ENCODE measurements around the gene LRRC8D.

LRRC8D gene

GRCh38 chr1:89957107-89957506, 136.3 kb downstream of the LRRC8D start:
- TF ChIP-seq MAX (IDR thresholded peaks at IDR 0.05; ENCODE audit: low read depth, low read length) (no peak), MYC (IDR thresholded peaks at IDR 0.05; ENCODE audit: low read depth, low read length) (no peak), POLR2A (IDR thresholded peaks at IDR 0.05; ENCODE audit: extremely low read depth, insufficient read length) (no peak)

GRCh38 chr1:89958851-89959654, 138.2 kb downstream of the LRRC8D start:
- no peak overlapping the region for H3K4me3 ChIP-seq (ENCODE audit: low read depth, low read length)
- TF ChIP-seq MYC (IDR thresholded peaks at IDR 0.05; ENCODE audit: low read depth, low read length) = no peak
- TF ChIP-seq MAX (IDR thresholded peaks at IDR 0.05; ENCODE audit: low read depth, low read length) = no peak
- TF ChIP-seq, protein P1, sequence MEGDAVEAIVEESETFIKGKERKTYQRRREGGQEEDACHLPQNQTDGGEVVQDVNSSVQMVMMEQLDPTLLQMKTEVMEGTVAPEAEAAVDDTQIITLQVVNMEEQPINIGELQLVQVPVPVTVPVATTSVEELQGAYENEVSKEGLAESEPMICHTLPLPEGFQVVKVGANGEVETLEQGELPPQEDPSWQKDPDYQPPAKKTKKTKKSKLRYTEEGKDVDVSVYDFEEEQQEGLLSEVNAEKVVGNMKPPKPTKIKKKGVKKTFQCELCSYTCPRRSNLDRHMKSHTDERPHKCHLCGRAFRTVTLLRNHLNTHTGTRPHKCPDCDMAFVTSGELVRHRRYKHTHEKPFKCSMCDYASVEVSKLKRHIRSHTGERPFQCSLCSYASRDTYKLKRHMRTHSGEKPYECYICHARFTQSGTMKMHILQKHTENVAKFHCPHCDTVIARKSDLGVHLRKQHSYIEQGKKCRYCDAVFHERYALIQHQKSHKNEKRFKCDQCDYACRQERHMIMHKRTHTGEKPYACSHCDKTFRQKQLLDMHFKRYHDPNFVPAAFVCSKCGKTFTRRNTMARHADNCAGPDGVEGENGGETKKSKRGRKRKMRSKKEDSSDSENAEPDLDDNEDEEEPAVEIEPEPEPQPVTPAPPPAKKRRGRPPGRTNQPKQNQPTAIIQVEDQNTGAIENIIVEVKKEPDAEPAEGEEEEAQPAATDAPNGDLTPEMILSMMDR (IDR thresholded peaks at IDR 0.05; ENCODE audit: low read depth, low read length) = no peak
- no peak for TF ChIP-seq POLR2A (IDR thresholded peaks at IDR 0.05; ENCODE audit: extremely low read depth, insufficient read length)
- DNase-seq (ENCODE audit: low read depth) = no peak

More at GRCh38 chr1:89957107-89957506, 136.3 kb downstream of the LRRC8D start:
- H3K4me3 ChIP-seq (ENCODE audit: low read depth, low read length) = no peak overlapping the region
- no peak for DNase-seq (ENCODE audit: low read depth)

DNA sequence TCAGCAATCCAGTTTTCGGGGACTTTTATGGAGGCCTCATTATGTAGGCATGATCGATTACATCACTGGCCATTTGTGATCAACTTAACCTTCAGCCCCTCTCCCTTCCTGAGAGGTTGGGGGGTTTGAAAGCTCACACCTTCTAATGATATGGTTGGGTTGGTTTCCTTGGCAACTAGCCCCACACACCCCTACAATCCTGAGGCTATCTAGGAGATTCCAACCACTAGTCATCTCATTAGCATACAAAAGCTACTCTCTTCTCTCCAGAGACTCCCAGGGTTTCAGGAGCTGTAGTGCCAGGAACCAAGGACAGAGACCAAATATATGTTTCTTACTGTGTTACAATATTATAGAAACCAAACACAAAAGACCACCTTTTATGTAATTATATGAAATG, 138.9 kb downstream of the LRRC8D start:
- no peak for DNase-seq (ENCODE audit: low read depth)
- H3K4me3 ChIP-seq (ENCODE audit: low read depth, low read length) = no peak overlapping the region
- TF ChIP-seq POLR2A (IDR thresholded peaks at IDR 0.05; ENCODE audit: extremely low read depth, insufficient read length) = no peak
- TF ChIP-seq MYC (IDR thresholded peaks at IDR 0.05; ENCODE audit: low read depth, low read length) = no peak
- TF ChIP-seq MAX (IDR thresholded peaks at IDR 0.05; ENCODE audit: low read depth, low read length) = no peak
- TF ChIP-seq, protein P1 (IDR thresholded peaks at IDR 0.05; ENCODE audit: low read depth, low read length) = no peak

DNA sequence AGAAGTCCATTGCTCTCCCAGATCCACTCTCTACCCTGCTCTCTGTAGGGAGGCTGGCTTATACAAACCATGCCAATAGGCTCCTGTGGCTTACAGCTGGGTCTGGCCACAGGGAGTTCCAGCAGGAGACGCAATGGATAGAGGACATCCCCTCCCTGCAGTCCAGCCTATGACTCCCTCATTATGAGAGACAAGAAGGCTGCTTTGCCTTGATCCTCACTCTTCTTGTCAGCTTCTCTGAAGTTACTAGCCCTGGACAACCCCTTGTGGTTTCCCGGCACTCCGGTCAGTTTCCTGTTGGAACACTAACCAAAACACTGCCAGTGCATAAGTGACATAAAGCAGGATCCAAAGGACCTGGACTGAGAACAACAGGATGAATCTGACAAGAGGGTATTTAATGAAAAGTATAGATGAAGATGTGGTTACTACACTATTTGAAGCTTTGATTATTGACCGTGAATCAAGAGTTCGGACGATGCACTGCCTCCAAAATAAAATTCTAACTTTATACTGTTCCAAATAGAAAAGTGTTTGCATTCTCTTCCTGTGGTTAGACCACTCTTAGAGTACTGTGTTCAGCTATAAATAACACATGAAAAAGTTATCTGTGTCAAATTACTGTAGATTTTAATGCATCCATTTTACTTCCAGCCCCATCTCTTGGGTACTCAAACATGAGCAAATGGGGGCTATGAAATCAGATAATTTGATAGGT, 141.4 kb downstream of the LRRC8D start:
- DNase-seq (ENCODE audit: low read depth) = no peak
- TF ChIP-seq MAX (IDR thresholded peaks at IDR 0.05; ENCODE audit: low read depth, low read length) (no peak), POLR2A (IDR thresholded peaks at IDR 0.05; ENCODE audit: extremely low read depth, insufficient read length) (no peak), MYC (IDR thresholded peaks at IDR 0.05; ENCODE audit: low read depth, low read length) (no peak)
- TF ChIP-seq, protein P1 (IDR thresholded peaks at IDR 0.05; ENCODE audit: low read depth, low read length) = no peak
- no peak overlapping the region for H3K4me3 ChIP-seq (ENCODE audit: low read depth, low read length)

GRCh38 chr1:89962742-89963075, 141.9 kb downstream of the LRRC8D start:
- no peak for DNase-seq (ENCODE audit: low read depth)
- no peak overlapping the region for H3K4me3 ChIP-seq (ENCODE audit: low read depth, low read length)
- TF ChIP-seq MAX (IDR thresholded peaks at IDR 0.05; ENCODE audit: low read depth, low read length) (no peak), POLR2A (IDR thresholded peaks at IDR 0.05; ENCODE audit: extremely low read depth, insufficient read length) (no peak), MYC (IDR thresholded peaks at IDR 0.05; ENCODE audit: low read depth, low read length) (no peak)
- TF ChIP-seq, protein P1 (IDR thresholded peaks at IDR 0.05; ENCODE audit: low read depth, low read length) = no peak
